GM21360 (cell line): ENCODE data around the gene B3GNT2.
"Not testable (repeated sequence)": the region's sequence is repeated elsewhere in the genome, so short reads cannot be mapped to it uniquely, and the experiment has no call there.

ENCODE experiments used
- ATAC-seq: cut with Tn5 transposase; IDR thresholded peaks from one replicate; pipeline ENCODE4 v1.9.1; 2021; ENCODE audit warnings: mild to moderate bottlenecking, moderate library complexity; ENCODE audit not compliant: unreplicated experiment

The B3GNT2 gene, protein sequence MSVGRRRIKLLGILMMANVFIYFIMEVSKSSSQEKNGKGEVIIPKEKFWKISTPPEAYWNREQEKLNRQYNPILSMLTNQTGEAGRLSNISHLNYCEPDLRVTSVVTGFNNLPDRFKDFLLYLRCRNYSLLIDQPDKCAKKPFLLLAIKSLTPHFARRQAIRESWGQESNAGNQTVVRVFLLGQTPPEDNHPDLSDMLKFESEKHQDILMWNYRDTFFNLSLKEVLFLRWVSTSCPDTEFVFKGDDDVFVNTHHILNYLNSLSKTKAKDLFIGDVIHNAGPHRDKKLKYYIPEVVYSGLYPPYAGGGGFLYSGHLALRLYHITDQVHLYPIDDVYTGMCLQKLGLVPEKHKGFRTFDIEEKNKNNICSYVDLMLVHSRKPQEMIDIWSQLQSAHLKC

GRCh38 chr2:62195421-62196277, at the start of gene B3GNT2:
B3GNT2 (plus strand) TSS chr2:62196115; CDS start chr2:62222221, 26,106 bp downstream.
- ATAC-seq = peak; percentile 47

- ATAC-seq = not testable (repeated sequence)
These were observed 49.1 kb upstream of the B3GNT2 start for GRCh38 chr2:62146790-62147189.

DNA sequence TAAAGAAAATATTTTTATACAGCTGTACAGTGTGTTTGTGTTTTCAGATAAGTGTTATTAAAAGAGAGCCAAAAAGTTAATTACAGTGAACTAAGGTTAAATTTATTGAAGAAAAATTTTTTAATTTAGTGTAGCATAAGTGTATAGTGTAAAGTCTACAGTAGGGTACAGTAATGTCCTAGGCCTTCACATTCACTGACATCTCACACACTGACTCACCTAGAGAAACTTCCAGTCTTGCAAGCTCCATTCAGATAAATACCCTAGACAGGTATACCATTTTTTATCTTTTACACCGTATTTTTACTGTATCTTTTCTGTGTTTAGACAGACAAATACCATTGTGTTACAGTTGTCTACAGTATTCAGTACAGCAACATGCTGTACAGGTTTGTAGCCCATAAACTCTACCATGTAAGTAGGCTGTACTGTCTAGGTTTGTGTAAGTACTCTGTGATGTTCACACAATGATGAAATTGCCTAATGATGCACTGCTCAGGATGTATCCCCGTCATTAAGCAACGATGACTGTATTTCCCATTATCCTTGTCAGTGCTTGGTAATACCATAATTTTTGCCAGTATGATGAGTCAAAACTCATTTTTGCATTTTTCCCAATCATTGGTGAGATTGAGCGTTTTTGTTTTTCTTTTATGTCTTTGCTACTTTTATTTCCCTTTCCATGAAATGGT, 48.2 kb upstream of the B3GNT2 start:
- no peak for ATAC-seq

DNA sequence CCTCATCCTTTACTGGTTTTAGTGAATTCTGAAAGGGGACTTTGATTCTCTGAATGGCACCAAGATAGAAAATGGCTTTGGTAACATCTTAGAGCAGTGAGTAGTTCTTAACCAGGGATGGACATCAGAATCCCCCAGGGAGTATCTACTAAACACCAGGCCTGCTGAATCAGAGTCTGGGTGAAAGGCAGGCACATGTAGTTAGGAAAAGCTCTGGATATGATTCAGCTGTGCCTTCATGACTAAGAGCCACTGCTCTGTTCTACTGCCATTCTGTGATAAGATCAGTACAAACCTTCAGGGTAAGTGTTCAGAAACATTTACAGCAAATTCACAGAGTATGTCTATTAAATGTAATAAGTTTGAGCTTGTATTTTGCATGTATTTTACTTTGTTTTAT, 46.2 kb upstream of the B3GNT2 start:
- ATAC-seq = no peak

DNA sequence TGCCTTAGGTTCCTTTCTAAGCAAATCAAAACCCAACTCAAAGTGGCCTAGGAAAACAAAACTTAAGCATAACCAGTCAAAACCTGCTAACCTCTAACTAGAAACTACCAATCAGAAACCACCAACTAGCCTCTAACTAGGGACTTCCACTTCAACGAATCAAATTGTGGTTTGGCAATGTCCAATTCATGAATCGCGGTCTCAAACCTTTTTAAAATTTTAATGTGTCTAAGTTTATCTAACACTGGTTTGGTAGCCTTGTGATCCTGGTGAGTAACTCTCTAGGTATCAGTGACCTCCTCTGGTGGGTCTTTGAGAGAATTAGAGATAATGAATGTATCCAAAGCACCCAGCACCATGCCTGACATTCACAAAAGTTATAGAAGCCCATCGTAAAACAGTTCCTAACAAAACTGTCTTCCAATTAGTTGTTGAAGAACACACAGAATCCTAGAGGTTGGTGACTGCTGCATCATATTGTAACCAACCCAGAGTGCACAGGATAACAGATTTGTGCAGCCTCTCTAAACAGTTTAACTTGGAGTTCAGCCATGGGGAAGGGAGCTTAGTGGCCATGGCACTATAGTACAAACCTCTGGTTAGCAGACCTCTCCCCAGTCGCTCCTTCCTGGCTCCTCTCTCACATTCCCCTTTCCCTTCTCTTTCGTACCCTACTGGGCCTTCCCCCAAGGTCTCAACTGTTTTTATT, 45.2 kb upstream of the B3GNT2 start:
- ATAC-seq = no peak

- no peak for ATAC-seq
These were observed 44.6 kb upstream of the B3GNT2 start for GRCh38 chr2:62151306-62151638.

DNA sequence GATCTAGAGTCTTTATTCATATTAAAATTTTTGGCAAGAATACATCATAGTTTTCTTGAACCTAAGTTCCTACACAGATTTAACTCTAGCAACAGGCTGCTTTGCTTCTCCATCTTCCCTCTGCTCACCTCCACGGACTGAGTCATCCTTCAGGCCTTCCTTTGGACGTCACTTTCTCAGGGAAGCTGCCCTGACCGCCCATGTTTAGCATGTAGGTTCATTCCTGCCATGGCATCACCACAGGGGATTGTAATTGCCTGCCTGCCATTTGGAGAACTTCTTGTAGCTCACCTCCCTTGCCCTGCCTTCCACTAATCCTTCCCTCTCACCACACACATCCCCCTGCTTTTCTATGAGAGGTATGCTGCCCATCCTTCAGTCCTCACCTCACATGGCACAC, 43.9 kb upstream of the B3GNT2 start:
- ATAC-seq = no peak

- ATAC-seq = no peak
These were observed 38.9 kb upstream of the B3GNT2 start for GRCh38 chr2:62156861-62157496.

GRCh38 chr2:62158444-62159121, 37.3 kb upstream of the B3GNT2 start:
- no peak for ATAC-seq

GRCh38 chr2:62160691-62161090, 35.2 kb upstream of the B3GNT2 start:
- ATAC-seq = not testable (repeated sequence)

- no peak for ATAC-seq
These were observed 32.6 kb upstream of the B3GNT2 start for GRCh38 chr2:62163106-62163831.

DNA sequence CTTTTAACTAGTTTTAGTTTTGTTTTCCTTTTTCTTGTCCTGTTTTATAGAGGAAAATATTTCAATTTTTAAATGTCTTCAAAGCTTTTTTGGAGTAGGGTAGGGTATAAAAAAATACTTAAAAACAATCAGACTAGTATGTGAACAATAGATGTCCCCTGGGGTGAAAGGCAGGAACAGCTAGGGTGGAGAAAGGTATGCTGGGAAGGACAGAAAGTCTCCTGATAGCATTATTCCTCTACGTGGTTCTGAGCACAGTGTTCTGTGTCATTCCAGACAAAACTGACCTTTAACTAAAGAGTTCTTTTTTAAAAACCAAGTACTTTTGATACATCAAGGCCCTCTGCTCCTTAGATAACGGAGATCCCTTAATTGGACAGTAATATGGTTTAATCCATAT, 32.1 kb upstream of the B3GNT2 start:
- no peak for ATAC-seq

DNA sequence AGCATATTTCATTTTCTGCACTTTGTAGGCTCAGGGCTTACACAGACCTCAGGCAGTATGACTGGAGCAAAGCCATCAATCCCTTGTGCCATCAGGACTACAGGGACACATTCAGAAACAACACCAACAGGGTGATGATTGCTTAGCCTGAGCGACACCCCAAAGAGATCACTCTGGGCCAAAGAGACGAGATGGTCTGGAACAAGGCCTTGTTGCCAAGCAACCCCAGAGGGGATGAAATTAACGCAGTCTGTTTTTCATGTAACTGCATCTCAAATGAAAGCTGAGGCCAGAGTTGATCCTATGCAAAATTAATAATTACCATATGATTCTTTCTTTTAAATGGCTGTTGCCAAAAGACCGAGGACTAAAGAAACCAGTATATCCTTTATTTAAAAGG, 20.2 kb upstream of the B3GNT2 start:
- no peak for ATAC-seq

GRCh38 chr2:62176801-62177200, 19.1 kb upstream of the B3GNT2 start:
- ATAC-seq = no peak

DNA sequence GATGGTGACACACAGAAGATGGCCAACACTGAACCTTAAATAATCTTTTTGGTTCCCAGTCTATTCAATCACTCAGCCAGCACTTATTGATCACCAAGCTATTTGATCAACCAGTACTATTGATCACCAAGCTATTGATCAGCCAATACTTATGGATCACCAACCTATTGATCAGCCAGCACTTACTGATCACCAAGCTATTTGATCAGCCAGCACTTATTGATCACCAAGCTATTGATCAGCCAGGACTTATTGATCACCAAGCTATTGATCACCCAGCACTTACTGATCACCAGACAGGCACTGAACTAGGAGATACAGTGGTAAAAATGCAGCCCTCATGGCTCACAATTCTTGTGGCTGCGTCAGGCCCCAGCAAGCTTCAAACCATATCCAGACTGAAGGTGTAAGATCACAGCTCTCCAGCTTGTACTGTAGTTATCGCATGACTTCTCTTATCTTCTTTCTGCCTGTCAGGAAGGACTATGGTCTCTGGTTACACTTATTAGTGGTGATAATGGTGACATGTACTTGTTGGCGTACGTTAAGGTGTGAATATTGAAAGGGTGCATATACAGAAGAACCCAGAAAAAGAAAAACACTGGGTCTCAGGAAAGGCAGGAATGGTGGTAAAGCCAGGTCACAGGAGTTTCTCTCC, 18.4 kb upstream of the B3GNT2 start:
- no peak for ATAC-seq

DNA sequence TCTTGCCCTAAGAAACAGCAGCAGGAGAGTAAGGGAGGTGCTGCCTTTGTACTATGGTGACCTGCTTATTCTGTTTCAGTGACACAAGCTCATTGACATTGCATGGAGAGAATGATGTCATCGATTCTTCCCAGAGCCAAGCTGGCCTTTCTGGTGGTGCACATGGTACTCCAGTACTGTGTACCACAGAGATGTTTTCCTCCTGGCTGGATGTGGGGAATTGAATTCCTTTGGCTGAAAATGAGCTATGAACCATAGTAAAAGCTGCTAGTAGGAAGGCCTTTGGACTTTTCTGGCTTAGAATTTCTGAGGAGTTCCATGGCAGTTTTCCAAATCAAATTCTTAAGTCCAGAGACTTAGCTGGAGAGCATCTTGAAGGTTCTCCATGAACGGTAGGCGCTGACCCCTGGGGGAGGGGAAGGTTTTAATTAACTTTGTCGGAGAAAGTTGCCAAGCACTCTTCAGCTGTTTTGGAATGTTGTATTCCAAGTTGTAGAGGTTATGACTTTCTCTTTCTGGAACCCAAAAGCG, 17.1 kb upstream of the B3GNT2 start:
- no peak for ATAC-seq

DNA sequence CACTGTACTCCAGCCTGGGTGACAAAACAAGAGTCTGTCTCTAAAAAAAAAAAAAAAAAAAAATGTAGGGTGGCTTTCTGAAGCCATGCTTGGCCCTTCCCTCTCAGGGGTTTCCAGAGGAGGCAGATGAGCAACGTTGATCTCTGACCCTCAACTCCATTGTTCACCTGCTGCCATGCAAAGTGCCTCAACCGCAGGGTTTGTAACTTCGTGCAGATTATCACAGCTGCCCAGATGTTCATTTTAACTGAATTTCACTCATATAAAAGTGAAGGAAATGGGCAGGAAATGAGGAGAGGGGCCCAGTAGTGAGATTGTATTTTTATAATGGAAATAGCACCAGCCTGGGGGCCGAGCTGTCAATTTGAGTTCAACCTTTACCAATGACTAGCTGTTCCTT, 14.9 kb upstream of the B3GNT2 start:
- ATAC-seq = no peak

DNA sequence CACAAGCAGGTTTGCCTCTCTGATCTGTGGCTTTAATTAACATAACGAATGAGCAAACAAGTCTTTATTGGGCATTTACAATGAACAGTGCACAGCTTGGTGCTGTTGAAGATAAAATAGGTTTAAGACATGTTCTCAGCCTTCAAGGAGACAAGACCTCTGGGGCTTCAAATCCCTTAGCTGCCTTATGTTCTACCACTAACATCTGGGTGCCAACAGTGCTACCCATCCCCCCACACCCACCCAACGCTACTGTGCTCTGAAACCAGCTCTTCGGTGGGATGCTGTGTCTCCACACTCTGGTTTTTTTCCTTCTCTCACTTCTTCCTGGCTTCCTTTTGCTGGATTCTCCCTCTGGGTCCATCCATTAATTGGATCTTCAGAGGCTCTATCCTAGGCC, 14.1 kb upstream of the B3GNT2 start:
- no peak for ATAC-seq
